CD4-positive, alpha-beta T cell treated with Interleukin-15 for 4 hours (primary cell): ENCODE measurements around the gene PHF12.
"Not testable (repeated sequence)": the region's sequence is repeated elsewhere in the genome, so short reads cannot be mapped to it uniquely, and the experiment has no call there.

Experiments
- DNase-seq: peaks from one replicate; pipeline ENCODE4 v3.0.0-alpha.2; 2020; ENCODE audit warnings: low spot score

The PHF12 gene

DNA sequence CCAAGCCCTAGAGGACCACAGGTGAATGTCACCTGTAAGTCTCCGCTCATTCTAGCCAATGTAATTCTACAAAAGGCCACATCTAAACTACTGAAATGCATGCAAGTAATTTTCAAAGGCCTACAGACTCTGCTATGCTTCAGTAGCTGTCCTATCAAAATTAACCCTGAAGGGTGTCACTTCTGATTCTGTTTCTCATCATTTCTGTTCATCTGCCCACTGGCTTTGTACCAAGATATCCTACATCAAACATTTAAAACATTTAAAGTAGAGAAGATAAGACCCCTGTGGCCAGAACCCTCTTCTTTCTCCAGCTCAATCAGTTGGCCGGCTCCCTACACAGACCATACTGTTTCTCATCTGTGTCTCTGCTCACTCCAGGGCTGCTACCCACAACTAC is 21.5 kb downstream of the PHF12 start:
- DNase-seq: no peak

GRCh38 chr17:28928061-28928460 is 23.3 kb downstream of the PHF12 start:
- DNase-seq: peak; percentile 51

DNA sequence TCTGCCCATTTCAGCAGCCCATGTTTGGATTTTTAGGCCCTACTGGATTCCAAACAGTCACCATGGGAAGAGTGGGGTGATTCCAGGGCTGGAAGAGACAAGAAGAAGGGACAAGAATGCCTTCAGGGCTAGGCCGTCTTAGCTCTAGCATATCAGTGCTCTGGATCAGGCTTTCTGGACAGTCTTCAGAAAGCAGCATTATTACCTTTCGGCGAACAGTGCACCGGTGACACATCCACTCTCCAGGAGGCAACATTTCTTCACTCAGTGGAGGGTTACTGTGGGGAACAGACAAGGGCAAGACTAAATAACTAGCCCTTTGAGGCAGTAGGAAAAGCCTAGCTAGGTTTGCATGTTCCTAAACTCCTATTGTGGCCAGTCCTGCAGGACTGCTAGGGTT is 24.5 kb downstream of the PHF12 start:
- DNase-seq: no peak

DNA sequence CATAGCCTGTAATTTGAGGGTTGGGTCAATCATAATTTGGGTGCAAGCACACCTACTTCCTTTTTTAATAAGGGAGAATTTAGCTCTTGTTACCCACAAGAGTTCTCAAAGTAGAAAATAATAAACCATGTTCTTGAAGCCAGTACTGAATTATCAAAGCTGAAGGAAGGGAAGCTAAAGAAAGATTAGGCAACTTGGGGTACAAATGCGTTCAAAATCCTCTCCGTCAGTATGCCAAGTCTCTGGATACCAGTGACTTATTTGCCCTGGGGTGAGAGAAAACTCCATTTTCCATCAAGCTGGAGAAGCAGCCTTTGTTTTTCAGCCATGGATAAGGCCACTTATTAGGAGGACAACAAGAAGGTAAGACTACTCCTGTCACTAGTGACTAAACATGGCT is 25.0 kb downstream of the PHF12 start:
- DNase-seq: no peak

DNA sequence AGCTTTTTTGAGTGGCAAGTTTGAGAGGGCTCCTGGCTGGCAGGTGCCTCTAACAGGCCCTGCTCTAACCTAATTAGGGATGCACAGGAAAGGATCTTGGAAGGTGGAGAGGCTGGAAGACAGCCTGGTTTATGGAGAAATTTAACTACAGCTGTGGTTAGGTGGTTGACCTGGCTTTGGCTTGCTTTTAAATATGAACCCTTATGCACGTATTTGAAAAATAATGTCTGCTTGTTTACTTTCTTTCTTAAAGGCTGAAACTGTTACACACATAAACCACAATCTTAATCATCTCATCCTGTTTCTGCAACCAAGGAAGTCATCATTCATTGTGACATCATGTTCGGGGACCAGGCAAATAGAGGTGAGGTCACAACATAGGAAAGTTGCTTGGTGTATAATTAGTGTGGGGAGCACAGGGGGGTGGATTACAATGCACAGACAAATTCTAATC is 25.4 kb downstream of the PHF12 start:
- peak; percentile 84 for DNase-seq

DNA sequence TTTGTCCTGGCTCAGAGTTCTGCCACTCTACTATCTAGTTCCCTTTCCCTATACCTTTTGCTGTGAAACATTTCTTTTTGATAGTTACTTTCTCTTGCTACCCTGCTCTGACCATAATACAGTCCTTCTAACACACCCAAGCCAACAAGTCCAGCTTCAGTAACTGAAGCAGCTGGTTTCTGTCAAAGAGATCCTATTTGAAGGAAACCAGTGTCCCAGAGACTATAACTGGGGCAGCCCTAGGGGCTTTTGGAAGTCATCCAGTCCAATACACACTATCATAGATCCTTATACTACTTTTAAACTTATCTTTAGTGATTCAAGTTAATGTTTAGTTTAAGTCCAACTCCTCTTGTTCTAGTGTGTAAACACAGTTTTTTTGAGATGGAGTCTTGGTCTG is 31.1 kb downstream of the PHF12 start:
- no peak for DNase-seq

- no peak for DNase-seq
Observed at GRCh38 chr17:28918295-28918694, 33.0 kb downstream of the PHF12 start.

- no peak for DNase-seq
Observed at GRCh38 chr17:28917465-28917864, 33.9 kb downstream of the PHF12 start.

- DNase-seq: no peak
Observed at GRCh38 chr17:28917029-28917428, 34.3 kb downstream of the PHF12 start.

DNA sequence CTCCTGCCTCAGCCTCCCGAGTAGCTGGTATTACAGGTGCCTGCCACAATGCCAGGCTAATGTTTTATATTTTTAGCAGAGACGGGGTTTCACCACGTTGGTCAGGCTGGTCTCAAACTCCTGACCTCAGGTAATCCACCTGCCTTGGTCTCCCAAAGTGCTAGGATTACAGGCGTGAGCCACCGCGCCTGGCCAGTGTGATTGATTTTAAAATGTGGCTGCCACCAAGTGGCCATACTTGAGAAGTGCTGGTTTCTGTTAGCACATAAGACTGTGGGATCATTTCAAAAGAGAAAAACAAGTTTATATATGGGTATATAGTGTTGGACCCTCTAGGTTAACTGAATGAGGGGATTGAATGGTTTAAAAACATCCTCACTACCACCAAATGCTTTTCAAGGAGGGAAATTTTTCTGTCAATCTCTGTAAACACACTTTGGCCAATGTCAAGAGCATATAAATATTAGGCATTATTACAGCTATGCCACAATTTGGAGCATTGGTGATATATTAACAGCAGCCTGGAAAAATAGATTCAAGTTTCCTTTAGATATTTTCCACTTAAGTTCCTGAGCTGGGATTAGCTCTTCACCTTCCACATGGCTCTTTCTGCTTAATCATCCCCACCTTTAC is 34.9 kb downstream of the PHF12 start:
- peak; percentile 53 for DNase-seq

DNA sequence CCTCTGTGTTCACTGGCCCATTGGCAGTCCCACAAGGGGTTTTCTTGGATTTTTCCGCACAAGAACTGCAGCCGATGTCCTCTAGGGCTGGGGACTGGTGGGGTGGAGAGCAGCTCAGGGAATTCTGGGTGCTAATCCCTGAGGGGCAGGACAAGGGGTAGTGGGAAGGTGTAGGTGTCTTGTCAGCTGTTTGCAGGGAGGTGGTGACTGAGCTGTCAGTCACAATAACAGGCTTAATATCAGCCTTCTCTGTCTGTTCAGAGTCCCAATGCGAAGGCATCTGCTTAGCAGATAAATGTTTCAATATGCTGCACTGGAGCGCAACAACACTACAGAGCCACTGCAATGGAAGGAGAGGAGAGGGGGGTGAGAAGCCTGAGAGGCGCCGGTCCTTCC is 38.4 kb downstream of the PHF12 start:
- no peak for DNase-seq

DNA sequence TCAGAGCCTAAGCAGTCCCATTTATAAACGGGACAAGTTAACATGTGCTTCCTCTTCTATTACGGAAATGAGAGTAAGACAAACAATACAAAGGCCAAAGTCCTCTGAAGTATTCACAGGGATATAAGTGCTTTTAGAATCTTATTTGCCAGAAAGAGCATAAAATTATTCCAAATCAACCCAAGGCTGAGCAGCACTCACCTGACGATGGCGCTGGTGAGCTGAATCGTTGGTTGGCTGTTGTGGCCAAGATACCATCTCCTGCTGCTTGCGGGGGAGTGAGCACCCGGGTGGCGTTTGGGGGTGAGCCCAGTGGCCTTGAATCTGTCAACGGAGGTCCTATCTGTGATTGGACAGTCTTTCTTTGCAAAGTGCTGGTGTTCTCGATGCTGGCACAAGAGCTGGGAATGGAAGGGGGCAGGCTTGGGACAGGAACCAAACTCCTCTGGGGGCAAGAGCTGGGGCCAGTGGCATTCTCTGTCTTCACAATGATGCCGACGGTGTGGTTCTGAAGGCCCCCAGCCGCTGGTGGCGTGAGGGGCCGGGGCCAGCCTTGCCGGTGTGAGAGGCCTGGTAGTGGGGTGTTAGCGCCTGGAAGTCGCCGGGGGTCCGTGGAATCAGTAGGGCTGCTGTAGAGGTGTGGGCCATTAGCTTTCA is 38.9 kb downstream of the PHF12 start:
- no peak for DNase-seq

GRCh38 chr17:28911411-28912045 is 39.8 kb downstream of the PHF12 start:
- DNase-seq: no peak

DNA sequence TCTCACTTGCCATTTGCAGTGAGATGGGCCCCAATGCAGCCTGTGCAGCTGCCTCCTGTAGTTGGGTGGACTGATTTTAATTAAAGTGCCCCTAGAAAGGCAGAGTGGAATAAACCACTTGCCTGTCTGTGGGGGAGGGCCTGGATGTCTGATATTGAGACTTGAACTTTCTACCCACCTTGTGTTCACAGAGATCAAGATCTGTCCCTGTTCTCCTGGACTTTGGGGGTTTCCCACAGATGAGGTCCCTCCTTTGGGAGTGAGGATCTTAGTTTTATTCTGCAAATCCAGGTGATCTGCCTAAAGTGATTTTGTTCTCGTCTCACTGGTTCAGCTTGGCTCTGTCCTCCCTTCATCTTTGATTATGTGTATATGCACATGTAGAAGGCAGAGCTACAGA is 40.8 kb downstream of the PHF12 start:
- no peak for DNase-seq

- DNase-seq: no peak
Observed at GRCh38 chr17:28908640-28909167, 42.6 kb downstream of the PHF12 start.

GRCh38 chr17:28907709-28908475 is 43.4 kb downstream of the PHF12 start:
- no peak for DNase-seq

GRCh38 chr17:28906706-28907438 is 44.4 kb downstream of the PHF12 start:
- no peak for DNase-seq

DNA sequence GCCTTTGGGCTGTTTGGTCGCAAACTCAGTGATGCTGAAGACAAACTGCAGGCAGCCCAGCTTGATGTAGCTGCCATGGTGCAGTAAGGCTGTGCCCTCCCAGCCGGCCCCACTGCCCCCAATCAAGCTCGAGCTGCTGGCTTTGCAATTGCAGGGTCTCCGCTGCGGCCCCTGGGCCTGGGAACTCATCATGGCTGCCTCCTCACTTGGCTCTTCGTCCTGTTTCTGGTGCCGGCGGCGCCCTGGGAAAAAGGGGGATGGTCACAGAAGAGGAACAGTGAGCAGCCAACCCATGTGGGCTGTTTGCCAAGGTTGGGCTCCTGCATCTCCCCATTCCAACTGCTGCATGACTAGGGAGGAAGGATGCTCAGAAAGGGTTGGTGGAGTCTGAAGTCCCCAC is 45.0 kb downstream of the PHF12 start:
- DNase-seq: no peak

DNA sequence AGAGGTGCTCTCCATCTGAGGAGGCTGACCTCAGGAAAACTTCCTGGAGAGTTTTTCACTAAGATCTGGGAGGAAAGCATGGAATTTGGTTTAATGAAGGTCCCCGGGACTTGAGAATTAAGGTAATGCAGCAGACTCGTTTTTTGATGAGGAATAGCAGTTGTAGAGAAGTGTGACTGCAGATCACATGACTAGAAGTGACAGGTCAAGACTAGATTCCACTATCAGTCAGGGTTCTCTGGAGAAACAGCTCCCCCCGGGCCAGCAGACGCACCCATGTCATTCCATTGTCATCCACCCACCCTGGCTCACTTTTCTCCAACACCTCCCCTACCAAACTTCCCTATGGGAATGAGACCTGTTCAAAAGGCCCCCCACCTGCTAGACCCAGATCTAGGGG is 46.5 kb downstream of the PHF12 start:
- no peak for DNase-seq

DNA sequence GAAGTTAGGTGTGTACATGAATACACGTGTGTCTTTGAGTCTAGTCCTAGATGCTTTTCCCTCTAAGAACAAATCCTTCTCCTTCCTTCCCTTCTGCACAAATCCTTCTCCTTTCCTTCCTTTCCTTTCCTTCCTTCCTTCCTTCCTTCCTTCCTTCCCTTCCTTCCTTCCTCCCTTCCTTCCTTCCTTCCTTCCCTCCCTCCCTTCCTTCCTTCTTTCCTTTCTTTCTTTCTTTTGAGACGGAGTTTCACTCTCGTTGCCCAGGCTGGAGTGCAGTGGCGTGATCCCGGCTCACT is 47.8 kb downstream of the PHF12 start:
- DNase-seq: not testable (repeated sequence)

DNA sequence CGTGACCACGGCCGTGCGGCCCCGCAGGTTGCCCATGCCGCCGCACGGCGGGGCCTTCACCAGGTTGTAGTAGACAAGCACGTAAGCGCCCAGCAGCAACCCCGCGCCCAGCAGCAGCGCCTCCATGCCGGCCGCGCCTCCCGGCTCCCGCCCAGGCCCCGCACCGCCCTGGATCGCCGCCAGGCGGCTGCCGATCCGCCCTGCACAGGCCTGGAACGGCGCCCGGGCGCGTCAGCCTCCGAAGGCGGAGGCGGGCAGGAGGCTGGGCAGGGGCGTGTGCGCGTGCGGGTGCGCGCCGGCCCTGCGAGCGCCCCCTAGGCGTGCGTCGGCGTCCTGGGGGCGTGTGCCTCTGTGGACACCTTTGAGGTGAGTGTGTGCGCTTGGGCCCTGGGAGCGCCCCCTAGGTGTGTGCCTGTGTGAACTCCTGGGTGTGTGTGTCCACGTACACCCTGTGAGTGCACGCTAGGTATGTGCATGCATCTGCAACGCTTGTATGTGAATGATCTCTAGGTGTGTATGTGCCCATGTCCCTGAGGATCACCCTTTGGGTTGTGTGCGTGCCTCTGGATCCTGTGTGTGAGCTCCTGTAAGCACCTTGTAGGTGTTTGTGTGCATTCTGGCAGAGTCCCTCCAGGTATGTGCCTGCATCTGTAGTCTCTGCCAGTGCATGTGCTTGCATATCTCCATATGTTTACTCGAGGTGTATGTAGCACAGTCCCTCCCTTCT is 48.3 kb downstream of the PHF12 start, which contains the start of gene DHRS13:
Gene DHRS13 (minus strand): TSS at position 261 of the 727 bp plus-strand sequence. CDS start 135 bp downstream, at position 126.
- peak; percentile 96 for DNase-seq
